Sigmoid colon (tissue), 4 donors: ENCODE data around the gene RNF208.

Experiments
- CTCF ChIP-seq, 4 experiments: fragments of 450-650 bp in 3 of 4; fragments of 200-600 bp in 1 of 4; IDR thresholded peaks; one replicate each; pipeline ENCODE4 v1.5.1; 2016 to 2019; ENCODE audit warnings: antibody characterized with exemption in 4 of 4, mild to moderate bottlenecking in 3 of 4, moderate library complexity in 2 of 4
- EP300 ChIP-seq, 4 donors: sonication (generic); formaldehyde crosslinking; IDR thresholded peaks; one replicate each; pipeline ENCODE4 v1.6.1; 2017; ENCODE audit warnings: antibody characterized with exemption in 4 of 4
- POLR2AphosphoS5 ChIP-seq, 4 donors: sonication (generic); formaldehyde crosslinking; IDR thresholded peaks; one replicate each; pipeline ENCODE4 v1.6.1; 2017; ENCODE audit warnings: antibody characterized with exemption in 4 of 4

GRCh38 chr9:137216188-137216965, 5.7 kb downstream of the RNF208 start:
- TF ChIP-seq CTCF (IDR thresholded peaks at IDR 0.05) (no peak), POLR2AphosphoS5 (IDR thresholded peaks at IDR 0.05) (no peak), EP300 (IDR thresholded peaks at IDR 0.05) (no peak)
